GM23248 (cell line): ENCODE results near the gene DHDH. TPM values are rescaled to one million over a fixed set of nuclear protein-coding genes. Genes with fewer than 3 reads are reported as not detected.
"Not testable (repeated sequence)": the region's sequence is repeated elsewhere in the genome, so short reads cannot be mapped to it uniquely, and the experiment has no call there.

Source experiments
- DNase-seq: peaks from one replicate; pipeline ENCODE4 v3.0.0-alpha.2; 2015
- H2AFZ ChIP-seq: fragments of 200-600 bp; sonication (generic); 2 replicates; pipeline ENCODE4 v1.6.1; 2016; ENCODE audit warnings: antibody characterized with exemption
- H3F3A ChIP-seq: fragments of 200-600 bp; sonication (generic); 2 replicates; pipeline ENCODE4 v1.6.1; 2016; ENCODE audit warnings: mild to moderate bottlenecking, antibody characterized with exemption, mixed run types; ENCODE audit not compliant: insufficient read depth
- H3K27ac ChIP-seq: fragments of 200-600 bp; sonication (generic); 2 replicates; pipeline ENCODE4 v1.5.1; 2016; ENCODE audit warnings: mild to moderate bottlenecking
- H3K27me3 ChIP-seq: fragments of 200-600 bp; sonication (generic); replicated peaks from 2 replicates; pipeline ENCODE4 v1.6.1; 2016; ENCODE audit warnings: mild to moderate bottlenecking; ENCODE audit not compliant: insufficient read depth
- H3K36me3 ChIP-seq: fragments of 200-600 bp; sonication (generic); 2 replicates; pipeline ENCODE4 v1.6.1; 2016; ENCODE audit warnings: low read depth, mild to moderate bottlenecking
- H3K4me1 ChIP-seq: fragments of 200-600 bp; sonication (generic); 2 replicates; pipeline ENCODE4 v1.6.1; 2016; ENCODE audit warnings: mild to moderate bottlenecking; ENCODE audit not compliant: insufficient read depth
- H3K4me2 ChIP-seq: fragments of 200-600 bp; sonication (generic); one replicate; pipeline ENCODE4 v1.6.1; 2016; ENCODE audit warnings: mild to moderate bottlenecking; ENCODE audit not compliant: unreplicated experiment
- H3K4me3 ChIP-seq: fragments of 200-600 bp; sonication (generic); 2 replicates; pipeline ENCODE4 v1.5.1; 2016; ENCODE audit warnings: mild to moderate bottlenecking
- H3K79me2 ChIP-seq: fragments of 200-600 bp; sonication (generic); 2 replicates; pipeline ENCODE4 v1.6.1; 2016; ENCODE audit warnings: mild to moderate bottlenecking; ENCODE audit not compliant: insufficient read depth
- H3K9ac ChIP-seq: fragments of 200-600 bp; sonication (generic); 2 replicates; pipeline ENCODE4 v1.6.1; 2016; ENCODE audit warnings: mild to moderate bottlenecking
- H3K9me2 ChIP-seq: fragments of 200-600 bp; sonication (generic); 2 replicates; pipeline ENCODE4 v1.6.1; 2016; ENCODE audit warnings: mixed run types, mild to moderate bottlenecking, moderate library complexity; ENCODE audit not compliant: insufficient read depth
- H3K9me3 ChIP-seq: fragments of 200-600 bp; sonication (generic); one replicate; pipeline ENCODE4 v1.6.1; 2017; ENCODE audit warnings: low read depth
- H4K20me1 ChIP-seq: fragments of 200-600 bp; sonication (generic); 2 replicates; pipeline ENCODE4 v1.6.0; 2016; ENCODE audit not compliant: insufficient read depth
- EZH2 ChIP-seq: fragments of 200-600 bp; sonication (generic); IDR thresholded peaks from 2 replicates; pipeline ENCODE4 v1.6.1; 2018; ENCODE audit warnings: antibody characterized with exemption, mild to moderate bottlenecking; ENCODE audit not compliant: insufficient read depth, poor library complexity, severe bottlenecking
- EZH2phosphoT487 ChIP-seq: fragments of 200-600 bp; sonication (generic); IDR thresholded peaks from 2 replicates; pipeline ENCODE4 v1.6.1; 2018; ENCODE audit warnings: antibody characterized with exemption, moderate library complexity, mild to moderate bottlenecking, low read depth; ENCODE audit not compliant: insufficient read depth
- WGBS, 2 experiments: methylation state at CpG; one replicate each; pipeline ENCODE4 v1.1.6; 2015 to 2017; ENCODE audit warnings: low lambda C conversion rate in 2 of 2, low coverage in 1 of 2; ENCODE audit errors: missing lambda C conversion rate in 2 of 2; 5-methylcytosine and 5-hydroxymethylcytosine counted together
- in situ Hi-C: fragments of 300-500 bp; cut with MboI; formaldehyde crosslinking; loops from 2 replicates; pipeline ENCODE4 v1.15.0; 2020
- polyA plus RNA-seq: library from polyadenylated mRNA; unstranded; fragments of >200 nt; fragmentation: Nextera tagmentation; extraction: Ambion mirVana; gene quantifications from 2 replicates; pipeline ENCODE4 v1.2.1, GENCODE V29; 2016
- total RNA-seq: library from RNA; depleted of rRNA; stranded (reverse); fragments of >200 nt; shearing (Covaris generic); gene quantifications from 2 replicates; pipeline ENCODE4 v1.2.3, GENCODE V29; 2014; rRNA removed

Gene DHDH
- total RNA-seq (not detected in 2 replicates), polyA plus RNA-seq (not detected in 2 replicates)

- Histone ChIP-seq H4K20me1 (no peaks in the 10 kb centered on the region), H3K36me3 (no peaks in the 10 kb centered on the region)
Observed at GRCh38 chr19:48933382-48933932, at the start of gene DHDH. Gene DHDH, plus strand, starts transcription at chr19:48933699. Its CDS starts 23 bp downstream, at chr19:48933722.

GRCh38 chr19:48883726-48884125 lies 49.8 kb upstream of the DHDH start:
- Histone ChIP-seq H3K79me2 (no peaks in the 10 kb centered on the region), H3K9ac (no peak overlapping the region), H3K36me3 (no peaks in the 10 kb centered on the region), H3F3A (peaks cover 18% of the 10 kb centered on the region), H3K4me2 (no peak overlapping the region), H3K27ac (no peak overlapping the region), H3K4me1 (no peaks in the 10 kb centered on the region), H3K9me2 (no peaks in the 10 kb centered on the region), H4K20me1 (no peaks in the 10 kb centered on the region), H3K4me3 (no peak overlapping the region), H3K9me3 (no peaks in the 10 kb centered on the region), H2AFZ (no peak overlapping the region), H3K27me3 (no peaks in the 10 kb centered on the region)
- 95 to 96% methylated on average over 7 of the region's 7 CpGs for WGBS, 2 experiments
- in situ Hi-C loops, result no loop called here
- DNase-seq, result no peak
- no peak for TF ChIP-seq EZH2
- TF ChIP-seq EZH2phosphoT487, result no peak

More at GRCh38 chr19:48933382-48933932, at the start of gene DHDH:
- Histone ChIP-seq H2AFZ (peak within 1 kb of the TSS; percentile 90), H3K4me3 (peak within 1 kb of the TSS; percentile 77), H3F3A (peaks cover 5% of the 10 kb centered on the region; the same call in 1 of the 2 replicates), H3K9me2 (no peaks in the 10 kb centered on the region), H3K79me2 (no peaks in the 10 kb centered on the region), H3K4me2 (peak within 1 kb of the TSS; percentile 93), H3K4me1 (0 out of 2 replicates have a peak, but pooled peaks cover 8% of the 10 kb centered on the region), H3K27me3 (peaks cover 5% of the 10 kb centered on the region; the same call in 1 of the 2 replicates), H3K27ac (no peak within 1 kb of the TSS), H3K9ac (peak within 1 kb of the TSS; percentile 35), H3K9me3 (no peaks in the 10 kb centered on the region)
- 2 to 3% methylated on average over 34 to 43 of the region's 43 CpGs for WGBS, 2 experiments
- TF ChIP-seq EZH2phosphoT487 (no peak), EZH2 (no peak)
- peak; percentile 71 for DNase-seq
- in situ Hi-C loops, result no loop called here

GRCh38 chr19:48887861-48888612 lies 45.5 kb upstream of the DHDH start:
- no peaks in the 10 kb centered on the region for H3F3A ChIP-seq
- 89 to 90% methylated on average over 21 of the region's 21 CpGs for WGBS, 2 experiments
- no peaks in the 10 kb centered on the region for H3K36me3 ChIP-seq
- no peaks in the 10 kb centered on the region for H3K79me2 ChIP-seq
- DNase-seq, result no peak
- no peak overlapping the region for H3K4me3 ChIP-seq
- no peak overlapping the region for H3K4me2 ChIP-seq
- H2AFZ ChIP-seq, result no peak overlapping the region
- H3K27ac ChIP-seq, result no peak overlapping the region
- H3K9me3 ChIP-seq, result no peaks in the 10 kb centered on the region
- in situ Hi-C loops, result no loop called here
- no peaks in the 10 kb centered on the region for H3K4me1 ChIP-seq
- no peaks in the 10 kb centered on the region for H4K20me1 ChIP-seq
- no peaks in the 10 kb centered on the region for H3K9me2 ChIP-seq
- H3K9ac ChIP-seq, result no peak overlapping the region
- TF ChIP-seq EZH2phosphoT487, result no peak
- TF ChIP-seq EZH2, result no peak
- no peaks in the 10 kb centered on the region for H3K27me3 ChIP-seq

GRCh38 chr19:48889496-48889895 lies 44.0 kb upstream of the DHDH start:
- H3K4me2 ChIP-seq, H3K27me3 ChIP-seq, H4K20me1 ChIP-seq, DNase-seq, H3K4me3 ChIP-seq, H3K4me1 ChIP-seq, H3K27ac ChIP-seq, H3K9me2 ChIP-seq, H2AFZ ChIP-seq, H3K36me3 ChIP-seq, in situ Hi-C loops, H3K9me3 ChIP-seq, H3K79me2 ChIP-seq, H3K9ac ChIP-seq, H3F3A ChIP-seq: not testable (repeated sequence)
- WGBS, 2 experiments, result 63 to 64% methylated on average over 3 of the region's 3 CpGs
